Endothelial cell (in vitro differentiated cells): ENCODE data around the gene ZNF579. TPM values are rescaled to one million over a fixed set of nuclear protein-coding genes. Genes with fewer than 3 reads are reported as not detected.

Experiments
- DNase-seq: peaks from one replicate; pipeline ENCODE4 v3.0.0; 2021; ENCODE audit warnings: low spot score
- H3K27ac Mint-ChIP-seq: one replicate; pipeline ENCODE4 v1.8.0; 2021; ENCODE audit warnings: mixed read lengths, inconsistent platforms; ENCODE audit not compliant: unreplicated experiment
- H3K27me3 Mint-ChIP-seq: one replicate; pipeline ENCODE4 v1.8.0; 2021; ENCODE audit warnings: mild to moderate bottlenecking, moderate library complexity, mixed read lengths, inconsistent platforms; ENCODE audit not compliant: unreplicated experiment
- H3K36me3 Mint-ChIP-seq: one replicate; pipeline ENCODE4 v1.8.0; 2021; ENCODE audit warnings: mild to moderate bottlenecking, low read depth, mixed read lengths, inconsistent platforms; ENCODE audit not compliant: unreplicated experiment
- H3K4me1 Mint-ChIP-seq: one replicate; pipeline ENCODE4 v1.8.0; 2021; ENCODE audit warnings: mild to moderate bottlenecking, mixed read lengths, inconsistent platforms; ENCODE audit not compliant: unreplicated experiment
- H3K4me3 Mint-ChIP-seq: one replicate; pipeline ENCODE4 v1.8.0; 2021; ENCODE audit warnings: mild to moderate bottlenecking, mixed read lengths, inconsistent platforms; ENCODE audit not compliant: unreplicated experiment
- H3K9me3 Mint-ChIP-seq: one replicate; pipeline ENCODE4 v1.8.0; 2021; ENCODE audit warnings: mixed read lengths, inconsistent platforms; ENCODE audit not compliant: unreplicated experiment
- total RNA-seq: library from RNA; stranded (reverse); fragmentation: NEBNext Ultra II Directional; extraction: Animal tissue kit (Norgen Biotek cat#: 25700); gene quantifications from one replicate; pipeline ENCODE4 v1.2.1, GENCODE V29; 2021; ENCODE audit not compliant: unreplicated experiment
- TF ChIP-seq, protein P1 (sequence below): fragments of 200-600 bp; sonication (generic); IDR thresholded peaks from one replicate; pipeline ENCODE4 v1.5.0; 2021; ENCODE audit warnings: antibody characterized with exemption; ENCODE audit not compliant: unreplicated experiment

Gene ZNF579
- total RNA-seq, 1 donor from 2014 or later = 36.4 TPM

DNA sequence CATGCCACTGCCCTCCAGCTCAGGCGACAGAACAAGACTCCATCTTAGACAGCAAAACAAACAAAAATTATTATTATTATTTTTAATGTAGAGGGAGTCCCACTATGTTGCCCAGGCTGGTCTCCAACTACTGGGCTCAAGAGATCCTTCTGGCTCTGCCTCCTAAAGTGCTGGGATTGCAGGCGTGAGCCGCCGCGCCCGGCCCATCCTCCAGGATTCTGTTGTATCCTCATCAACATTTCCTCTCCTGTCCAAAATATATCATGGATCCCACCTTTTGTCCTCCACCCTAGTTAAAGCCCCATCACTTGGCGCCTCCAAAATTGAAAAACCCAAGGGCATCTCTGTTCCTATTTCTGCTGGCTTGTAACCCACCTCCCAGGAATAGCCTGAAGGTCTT is 42.5 kb upstream of the ZNF579 start:
- H3K9me3 Mint-ChIP-seq = no peaks in the 10 kb centered on the region
- H3K27me3 Mint-ChIP-seq = peaks cover 7% of the 10 kb centered on the region
- H3K27ac Mint-ChIP-seq = peak overlapping the region; percentile 74
- TF ChIP-seq, protein P1, sequence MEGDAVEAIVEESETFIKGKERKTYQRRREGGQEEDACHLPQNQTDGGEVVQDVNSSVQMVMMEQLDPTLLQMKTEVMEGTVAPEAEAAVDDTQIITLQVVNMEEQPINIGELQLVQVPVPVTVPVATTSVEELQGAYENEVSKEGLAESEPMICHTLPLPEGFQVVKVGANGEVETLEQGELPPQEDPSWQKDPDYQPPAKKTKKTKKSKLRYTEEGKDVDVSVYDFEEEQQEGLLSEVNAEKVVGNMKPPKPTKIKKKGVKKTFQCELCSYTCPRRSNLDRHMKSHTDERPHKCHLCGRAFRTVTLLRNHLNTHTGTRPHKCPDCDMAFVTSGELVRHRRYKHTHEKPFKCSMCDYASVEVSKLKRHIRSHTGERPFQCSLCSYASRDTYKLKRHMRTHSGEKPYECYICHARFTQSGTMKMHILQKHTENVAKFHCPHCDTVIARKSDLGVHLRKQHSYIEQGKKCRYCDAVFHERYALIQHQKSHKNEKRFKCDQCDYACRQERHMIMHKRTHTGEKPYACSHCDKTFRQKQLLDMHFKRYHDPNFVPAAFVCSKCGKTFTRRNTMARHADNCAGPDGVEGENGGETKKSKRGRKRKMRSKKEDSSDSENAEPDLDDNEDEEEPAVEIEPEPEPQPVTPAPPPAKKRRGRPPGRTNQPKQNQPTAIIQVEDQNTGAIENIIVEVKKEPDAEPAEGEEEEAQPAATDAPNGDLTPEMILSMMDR = no peak
- peaks cover 7% of the 10 kb centered on the region for H3K36me3 Mint-ChIP-seq
- peak overlapping the region; percentile 89 for H3K4me3 Mint-ChIP-seq
- H3K4me1 Mint-ChIP-seq = peaks cover 16% of the 10 kb centered on the region
- no peak for DNase-seq

DNA sequence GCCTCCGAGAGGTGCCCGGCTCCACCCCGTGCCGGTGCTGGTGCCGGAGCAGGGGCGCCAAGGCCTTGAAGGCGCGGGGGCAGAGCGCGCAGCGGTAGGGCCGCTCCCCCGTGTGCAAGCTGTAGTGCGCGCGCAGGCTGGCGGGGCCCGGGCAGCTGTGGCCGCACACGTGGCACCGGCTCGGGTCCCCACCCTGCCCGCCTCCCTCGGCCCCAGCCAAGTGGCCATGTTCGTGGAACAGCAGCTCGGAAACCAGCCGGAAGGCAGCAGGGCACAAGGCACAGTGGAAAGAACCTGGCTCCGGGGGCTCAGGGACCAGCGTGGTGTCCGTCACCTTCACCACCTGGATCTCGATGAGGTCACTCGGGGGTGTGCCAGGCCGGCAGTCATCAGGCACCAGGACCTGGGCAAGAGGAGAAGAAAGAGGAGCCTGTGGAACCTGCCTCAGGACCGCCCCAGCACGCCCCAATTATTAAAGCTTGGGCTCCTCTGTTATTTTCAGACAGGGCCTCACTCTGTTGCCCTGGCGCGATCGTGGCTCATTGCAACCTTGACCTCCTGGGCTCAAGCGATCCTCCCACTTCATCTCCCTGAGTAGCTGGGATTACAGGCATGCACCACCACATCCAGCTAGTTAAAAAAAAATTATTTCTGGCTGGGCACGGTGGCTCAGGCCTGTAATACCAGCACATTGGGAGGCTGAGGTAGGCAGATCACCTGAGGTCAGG is 41.8 kb upstream of the ZNF579 start:
- no peaks in the 10 kb centered on the region for H3K9me3 Mint-ChIP-seq
- TF ChIP-seq, protein P1 = no peak
- no peak overlapping the region for H3K4me3 Mint-ChIP-seq
- H3K4me1 Mint-ChIP-seq = peaks cover 16% of the 10 kb centered on the region
- DNase-seq = no peak
- peaks cover 11% of the 10 kb centered on the region for H3K36me3 Mint-ChIP-seq
- H3K27me3 Mint-ChIP-seq = peaks cover 11% of the 10 kb centered on the region
- H3K27ac Mint-ChIP-seq = no peak overlapping the region

DNA sequence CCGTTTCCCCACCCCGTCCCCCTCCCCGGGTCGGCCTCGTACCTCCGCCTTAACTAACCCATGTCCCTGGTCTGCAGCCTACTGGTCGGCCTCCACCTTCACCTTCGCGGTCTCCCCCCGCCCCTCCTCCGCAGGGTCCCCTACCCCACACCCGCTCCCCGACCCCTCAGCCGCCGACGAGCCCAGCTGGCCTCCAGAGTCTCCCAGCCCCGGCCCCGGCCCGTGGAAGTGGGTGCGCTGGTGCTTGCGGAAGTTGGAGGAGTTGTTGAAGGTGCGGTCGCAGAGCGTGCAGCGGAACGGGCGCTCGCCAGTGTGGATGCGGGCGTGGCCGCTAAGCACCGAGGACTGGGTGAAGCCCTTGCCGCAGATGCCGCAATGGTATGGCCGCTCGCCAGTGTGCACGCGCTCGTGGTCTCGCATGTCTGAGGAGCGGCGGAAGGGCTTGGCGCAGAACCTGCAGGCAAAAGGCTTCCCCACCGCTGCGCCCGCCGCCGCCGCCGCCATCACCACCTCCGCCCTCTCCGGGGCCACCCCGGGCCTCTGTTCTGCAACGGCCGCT is 41.1 kb upstream of the ZNF579 start:
- peaks cover 15% of the 10 kb centered on the region for H3K27me3 Mint-ChIP-seq
- H3K27ac Mint-ChIP-seq = no peak overlapping the region
- peaks cover 16% of the 10 kb centered on the region for H3K4me1 Mint-ChIP-seq
- DNase-seq = no peak
- TF ChIP-seq, protein P1 = no peak
- no peaks in the 10 kb centered on the region for H3K9me3 Mint-ChIP-seq
- no peak overlapping the region for H3K4me3 Mint-ChIP-seq
- peaks cover 16% of the 10 kb centered on the region for H3K36me3 Mint-ChIP-seq

DNA sequence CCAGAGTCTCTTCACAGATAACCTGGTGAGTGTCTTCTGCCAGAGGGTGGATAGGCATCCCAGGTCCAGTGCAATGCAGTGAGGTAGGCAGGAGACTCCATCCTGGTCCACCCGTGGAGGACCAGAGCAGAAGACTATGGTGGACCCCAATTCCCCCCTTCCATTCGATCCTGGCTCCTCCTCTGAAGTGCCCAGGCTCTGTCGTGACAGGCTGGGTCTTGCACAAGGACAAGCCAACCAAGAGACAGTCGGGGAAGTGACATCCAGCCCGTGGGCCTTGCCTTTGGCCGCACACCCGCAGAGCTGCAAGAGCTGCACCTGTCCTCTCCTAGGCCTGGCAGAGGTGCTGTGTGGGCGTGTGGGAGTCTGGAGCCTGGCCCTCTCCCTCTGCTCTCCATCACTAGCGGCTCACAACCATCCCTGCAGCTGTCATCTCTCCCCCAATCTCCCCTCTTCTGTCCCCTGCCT is 40.6 kb upstream of the ZNF579 start:
- Mint-ChIP-seq H3K27me3 (peaks cover 17% of the 10 kb centered on the region), H3K27ac (no peak overlapping the region), H3K9me3 (no peaks in the 10 kb centered on the region), H3K4me3 (no peak overlapping the region), H3K4me1 (peaks cover 16% of the 10 kb centered on the region), H3K36me3 (peaks cover 17% of the 10 kb centered on the region)
- TF ChIP-seq, protein P1 = no peak
- no peak for DNase-seq
